Hepatocyte (in vitro differentiated cells): Measurements from ENCODE around the gene OR2L13. TPM values are rescaled to one million over a fixed set of nuclear protein-coding genes. Genes with fewer than 3 reads are reported as not detected.

Experiments used
- DNase-seq: peaks from one replicate; pipeline ENCODE4 v3.0.0-alpha.2; 2016; ENCODE audit warnings: low spot score
- H2AFZ ChIP-seq: fragments of 200-600 bp; sonication (generic); 2 replicates; pipeline ENCODE4 v1.6.0; 2016; ENCODE audit warnings: antibody characterized with exemption, mild to moderate bottlenecking
- H3K27ac ChIP-seq: fragments of 200-600 bp; sonication (generic); 2 replicates; pipeline ENCODE4 v1.5.1; 2016; ENCODE audit warnings: mild to moderate bottlenecking
- H3K27me3 ChIP-seq: fragments of 200-600 bp; sonication (generic); 2 replicates; pipeline ENCODE4 v1.6.1; 2016
- H3K36me3 ChIP-seq: fragments of 200-600 bp; sonication (generic); replicated peaks from 2 replicates; pipeline ENCODE4 v1.5.1; 2016; ENCODE audit warnings: low read depth; ENCODE audit not compliant: insufficient read depth
- H3K4me1 ChIP-seq: fragments of 200-600 bp; sonication (generic); 2 replicates; pipeline ENCODE4 v1.5.1; 2016; ENCODE audit warnings: mild to moderate bottlenecking, moderate library complexity; ENCODE audit not compliant: insufficient read depth
- H3K4me2 ChIP-seq: fragments of 200-600 bp; sonication (generic); 2 replicates; pipeline ENCODE4 v1.6.0; 2016
- H3K4me3 ChIP-seq: fragments of 200-600 bp; sonication (generic); 2 replicates; pipeline ENCODE4 v1.5.1; 2016; ENCODE audit warnings: mild to moderate bottlenecking
- H3K79me2 ChIP-seq: fragments of 200-600 bp; sonication (generic); 2 replicates; pipeline ENCODE4 v1.6.0; 2017; ENCODE audit warnings: mild to moderate bottlenecking
- H3K9me2 ChIP-seq: fragments of 200-600 bp; sonication (generic); replicated peaks from 2 replicates; pipeline ENCODE4 v1.6.0; 2017; ENCODE audit warnings: mild to moderate bottlenecking; ENCODE audit not compliant: insufficient read depth
- H3K9me3 ChIP-seq: fragments of 200-600 bp; sonication (generic); 2 replicates; pipeline ENCODE4 v1.5.1; 2016; ENCODE audit warnings: low read depth, mild to moderate bottlenecking
- H4K20me1 ChIP-seq: fragments of 200-600 bp; sonication (generic); 2 replicates; pipeline ENCODE4 v1.6.0; 2016; ENCODE audit warnings: mild to moderate bottlenecking; ENCODE audit not compliant: insufficient read depth, poor library complexity, severe bottlenecking
- EZH2 ChIP-seq: fragments of 200-600 bp; sonication (generic); IDR thresholded peaks from 2 replicates; pipeline ENCODE4 v1.6.1; 2016; ENCODE audit warnings: antibody characterized with exemption, mild to moderate bottlenecking, borderline replicate concordance
- EZH2phosphoT487 ChIP-seq: fragments of 200-600 bp; sonication (generic); IDR thresholded peaks from one replicate; pipeline ENCODE4 v1.6.1; 2018; ENCODE audit warnings: antibody characterized with exemption, mild to moderate bottlenecking, low read depth, moderate library complexity; ENCODE audit not compliant: unreplicated experiment, severe bottlenecking
- WGBS: methylation state at CpG from one replicate; pipeline ENCODE4 v1.1.6; 2016; ENCODE audit warnings: low lambda C conversion rate; ENCODE audit errors: missing lambda C conversion rate; 5-methylcytosine and 5-hydroxymethylcytosine counted together
- polyA plus RNA-seq: library from polyadenylated mRNA; unstranded; fragments of >200 nt; fragmentation: Nextera tagmentation; extraction: Ambion mirVana; gene quantifications from 2 replicates; pipeline ENCODE4 v1.2.1, GENCODE V29; 2016
- small RNA-seq: library from RNA; depleted of rRNA; stranded (forward); fragments of <200 nt; gene quantifications from one replicate; pipeline ENCODE3, GENCODE V24; 2014
- total RNA-seq: library from RNA; depleted of rRNA; stranded (reverse); fragments of >200 nt; gene quantifications from 2 replicates; pipeline ENCODE4 v1.2.3, GENCODE V29; 2014
- TF ChIP-seq, protein P1 (sequence below): fragments of 200-600 bp; sonication (generic); IDR thresholded peaks from 2 replicates; pipeline ENCODE4 v1.5.1; 2016; ENCODE audit warnings: antibody characterized with exemption, mild to moderate bottlenecking; ENCODE audit not compliant: poor library complexity

OR2L13 gene
- total and polyA plus RNA-seq, 2 experiments from 2014 or later: not detected

GRCh38 chr1:248140846-248141245, 45.9 kb downstream of the OR2L13 start:
- no peaks in the 10 kb centered on the region for H3K79me2 ChIP-seq
- H3K4me3 ChIP-seq: no peak overlapping the region
- H3K4me2 ChIP-seq: no peak overlapping the region
- WGBS: 20% methylated on average over 1 of the region's 1 CpG
- TF ChIP-seq EZH2 (no peak), EZH2phosphoT487 (no peak)
- TF ChIP-seq, protein P1, sequence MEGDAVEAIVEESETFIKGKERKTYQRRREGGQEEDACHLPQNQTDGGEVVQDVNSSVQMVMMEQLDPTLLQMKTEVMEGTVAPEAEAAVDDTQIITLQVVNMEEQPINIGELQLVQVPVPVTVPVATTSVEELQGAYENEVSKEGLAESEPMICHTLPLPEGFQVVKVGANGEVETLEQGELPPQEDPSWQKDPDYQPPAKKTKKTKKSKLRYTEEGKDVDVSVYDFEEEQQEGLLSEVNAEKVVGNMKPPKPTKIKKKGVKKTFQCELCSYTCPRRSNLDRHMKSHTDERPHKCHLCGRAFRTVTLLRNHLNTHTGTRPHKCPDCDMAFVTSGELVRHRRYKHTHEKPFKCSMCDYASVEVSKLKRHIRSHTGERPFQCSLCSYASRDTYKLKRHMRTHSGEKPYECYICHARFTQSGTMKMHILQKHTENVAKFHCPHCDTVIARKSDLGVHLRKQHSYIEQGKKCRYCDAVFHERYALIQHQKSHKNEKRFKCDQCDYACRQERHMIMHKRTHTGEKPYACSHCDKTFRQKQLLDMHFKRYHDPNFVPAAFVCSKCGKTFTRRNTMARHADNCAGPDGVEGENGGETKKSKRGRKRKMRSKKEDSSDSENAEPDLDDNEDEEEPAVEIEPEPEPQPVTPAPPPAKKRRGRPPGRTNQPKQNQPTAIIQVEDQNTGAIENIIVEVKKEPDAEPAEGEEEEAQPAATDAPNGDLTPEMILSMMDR: no peak
- H4K20me1 ChIP-seq: no peaks in the 10 kb centered on the region
- H3K9me3 ChIP-seq: no peaks in the 10 kb centered on the region
- no peaks in the 10 kb centered on the region for H3K27me3 ChIP-seq
- H3K36me3 ChIP-seq: no peaks in the 10 kb centered on the region
- no peak overlapping the region for H3K27ac ChIP-seq
- no peak overlapping the region for H2AFZ ChIP-seq
- no peaks in the 10 kb centered on the region for H3K9me2 ChIP-seq
- no peak for DNase-seq
- H3K4me1 ChIP-seq: no peaks in the 10 kb centered on the region

GRCh38 chr1:248143311-248143710, 48.3 kb downstream of the OR2L13 start:
- no peak overlapping the region for H3K27ac ChIP-seq
- 52% methylated on average over 1 of the region's 1 CpG for WGBS

GRCh38 chr1:248144513-248145198, 49.7 kb downstream of the OR2L13 start, which contains the start of gene OR2M5:
OR2M5 (plus strand) TSS chr1:248145148; CDS start chr1:248145148, 0 bp downstream.
- TF ChIP-seq, protein P1: no peak
- TF ChIP-seq EZH2phosphoT487: no peak
- no peak for TF ChIP-seq EZH2
- no peak for DNase-seq
- Histone ChIP-seq H3K4me1 (no peaks in the 10 kb centered on the region), H3K79me2 (no peaks in the 10 kb centered on the region), H3K9me3 (no peaks in the 10 kb centered on the region), H2AFZ (no peak within 1 kb of the TSS), H3K9me2 (no peaks in the 10 kb centered on the region), H3K4me2 (no peak within 1 kb of the TSS), H3K36me3 (no peaks in the 10 kb centered on the region), H3K4me3 (no peak within 1 kb of the TSS), H3K27ac (no peak within 1 kb of the TSS), H3K27me3 (no peaks in the 10 kb centered on the region), H4K20me1 (no peaks in the 10 kb centered on the region)
- WGBS: 70% methylated on average over 3 of the region's 3 CpGs

More at GRCh38 chr1:248143311-248143710, 48.3 kb downstream of the OR2L13 start:
- no peak for DNase-seq
- no peak overlapping the region for H3K4me2 ChIP-seq
- H3K27me3 ChIP-seq: no peaks in the 10 kb centered on the region
- H2AFZ ChIP-seq: no peak overlapping the region
- H3K9me3 ChIP-seq: no peaks in the 10 kb centered on the region
- TF ChIP-seq EZH2 (no peak), EZH2phosphoT487 (no peak)
- TF ChIP-seq, protein P1: no peak
- no peaks in the 10 kb centered on the region for H3K36me3 ChIP-seq
- no peaks in the 10 kb centered on the region for H3K4me1 ChIP-seq
- H3K4me3 ChIP-seq: no peak overlapping the region
- no peaks in the 10 kb centered on the region for H4K20me1 ChIP-seq
- no peaks in the 10 kb centered on the region for H3K9me2 ChIP-seq
- no peaks in the 10 kb centered on the region for H3K79me2 ChIP-seq

Small RNAs within 50 kb of the gene (small RNA-seq; reads per million reads assigned to genes)
- not detected for gene RF00019

Other genes with a start within 250 kb of the OR2L13 start
- not detected in 2 replicates for gene TRIM58, start 238.0 kb upstream of the OR2L13 start, total RNA-seq
- gene TRIM58, start 238.0 kb upstream of the OR2L13 start, polyA plus RNA-seq: 0.05 TPM in 1 of 2 replicates, not detected in the other
- gene OR2W3, start 199.6 kb upstream of the OR2L13 start, total RNA-seq: not detected in 2 replicates
- not detected in 2 replicates for gene OR2W3, start 199.6 kb upstream of the OR2L13 start, polyA plus RNA-seq
- not detected in 2 replicates for gene OR2T8, start 174.9 kb upstream of the OR2L13 start, total RNA-seq
- not detected in 2 replicates for gene OR2T8, start 174.9 kb upstream of the OR2L13 start, polyA plus RNA-seq
- gene OR2AJ1, start 170.3 kb upstream of the OR2L13 start, total RNA-seq: not detected in 2 replicates
- gene OR2AJ1, start 170.3 kb upstream of the OR2L13 start, polyA plus RNA-seq: not detected in 2 replicates
- not detected in 2 replicates for gene OR2L8, start 146.3 kb upstream of the OR2L13 start, total RNA-seq
- not detected in 2 replicates for gene OR2L8, start 146.3 kb upstream of the OR2L13 start, polyA plus RNA-seq
- gene OR2AK2, start 130.0 kb upstream of the OR2L13 start, total RNA-seq: not detected in 2 replicates
- gene OR2AK2, start 130.0 kb upstream of the OR2L13 start, polyA plus RNA-seq: not detected in 2 replicates
- gene OR2L5, start 81.5 kb upstream of the OR2L13 start, total RNA-seq: not detected in 2 replicates
- gene OR2L5, start 81.5 kb upstream of the OR2L13 start, polyA plus RNA-seq: not detected in 2 replicates
- not detected in 2 replicates for gene OR2L2, start 65.1 kb upstream of the OR2L13 start, total RNA-seq
- gene OR2L2, start 65.1 kb upstream of the OR2L13 start, polyA plus RNA-seq: 0.06 and 0.09 TPM in 2 replicates
- gene OR2L3, start 48.3 kb upstream of the OR2L13 start, total RNA-seq: not detected in 2 replicates
- gene OR2L3, start 48.3 kb upstream of the OR2L13 start, polyA plus RNA-seq: not detected in 2 replicates
- gene OR2M5, start 50.0 kb downstream of the OR2L13 start, total RNA-seq: not detected in 2 replicates
- not detected in 2 replicates for gene OR2M5, start 50.0 kb downstream of the OR2L13 start, polyA plus RNA-seq
- not detected in 2 replicates for gene OR2M2, start 79.6 kb downstream of the OR2L13 start, total RNA-seq
- gene OR2M2, start 79.6 kb downstream of the OR2L13 start, polyA plus RNA-seq: not detected in 2 replicates
- gene OR2M3, start 102.1 kb downstream of the OR2L13 start, total RNA-seq: not detected in 2 replicates
- gene OR2M3, start 102.1 kb downstream of the OR2L13 start, polyA plus RNA-seq: not detected in 2 replicates
- gene OR2M4, start 136.2 kb downstream of the OR2L13 start, total RNA-seq: not detected in 2 replicates
- gene OR2M4, start 136.2 kb downstream of the OR2L13 start, polyA plus RNA-seq: not detected in 2 replicates
- not detected in 2 replicates for gene OR2T33, start 182.8 kb downstream of the OR2L13 start, total RNA-seq
- gene OR2T33, start 182.8 kb downstream of the OR2L13 start, polyA plus RNA-seq: not detected in 2 replicates
- gene OR2T12, start 208.2 kb downstream of the OR2L13 start, total RNA-seq: not detected in 2 replicates
- gene OR2T12, start 208.2 kb downstream of the OR2L13 start, polyA plus RNA-seq: not detected in 2 replicates
- not detected in 2 replicates for gene OR2M7, start 229.4 kb downstream of the OR2L13 start, total RNA-seq
- gene OR2M7, start 229.4 kb downstream of the OR2L13 start, polyA plus RNA-seq: not detected in 2 replicates